GM18511 (cell line): ENCODE results near the gene PCSK9.
"Not testable (repeated sequence)": the region's sequence is repeated elsewhere in the genome, so short reads cannot be mapped to it uniquely, and the experiment has no call there.

Experiments
- ATAC-seq: cut with Tn5 transposase; IDR thresholded peaks from one replicate; pipeline ENCODE4 v1.9.1; 2021; ENCODE audit warnings: mild to moderate bottlenecking, moderate library complexity; ENCODE audit not compliant: unreplicated experiment

The PCSK9 gene

GRCh38 chr1:55073187-55073916 lies 34.0 kb downstream of the PCSK9 start:
- ATAC-seq = peak; percentile 71

- ATAC-seq = no peak
Observed at GRCh38 chr1:55074455-55074854, 35.1 kb downstream of the PCSK9 start.

GRCh38 chr1:55076356-55076755 lies 37.0 kb downstream of the PCSK9 start:
- ATAC-seq = no peak

- no peak for ATAC-seq
Observed at GRCh38 chr1:55078470-55078869, 39.1 kb downstream of the PCSK9 start.

DNA sequence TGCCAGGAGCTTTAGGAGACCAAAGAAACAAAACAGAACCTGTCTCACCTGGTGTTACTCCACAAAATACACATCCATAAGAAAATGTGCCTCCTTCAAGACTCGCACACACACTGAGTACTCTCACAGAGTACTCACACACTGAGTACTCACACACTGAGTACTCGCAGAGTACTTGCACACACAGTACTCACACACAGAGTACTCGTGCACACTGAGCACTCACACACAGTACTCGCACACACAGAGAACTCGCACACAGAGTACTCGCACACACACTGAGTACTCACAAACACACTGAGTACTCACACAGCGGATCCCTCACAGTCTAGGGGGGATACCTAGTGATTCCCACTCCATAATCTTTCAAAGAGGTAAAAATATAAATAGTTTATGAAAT lies 40.3 kb downstream of the PCSK9 start:
- ATAC-seq = no peak

DNA sequence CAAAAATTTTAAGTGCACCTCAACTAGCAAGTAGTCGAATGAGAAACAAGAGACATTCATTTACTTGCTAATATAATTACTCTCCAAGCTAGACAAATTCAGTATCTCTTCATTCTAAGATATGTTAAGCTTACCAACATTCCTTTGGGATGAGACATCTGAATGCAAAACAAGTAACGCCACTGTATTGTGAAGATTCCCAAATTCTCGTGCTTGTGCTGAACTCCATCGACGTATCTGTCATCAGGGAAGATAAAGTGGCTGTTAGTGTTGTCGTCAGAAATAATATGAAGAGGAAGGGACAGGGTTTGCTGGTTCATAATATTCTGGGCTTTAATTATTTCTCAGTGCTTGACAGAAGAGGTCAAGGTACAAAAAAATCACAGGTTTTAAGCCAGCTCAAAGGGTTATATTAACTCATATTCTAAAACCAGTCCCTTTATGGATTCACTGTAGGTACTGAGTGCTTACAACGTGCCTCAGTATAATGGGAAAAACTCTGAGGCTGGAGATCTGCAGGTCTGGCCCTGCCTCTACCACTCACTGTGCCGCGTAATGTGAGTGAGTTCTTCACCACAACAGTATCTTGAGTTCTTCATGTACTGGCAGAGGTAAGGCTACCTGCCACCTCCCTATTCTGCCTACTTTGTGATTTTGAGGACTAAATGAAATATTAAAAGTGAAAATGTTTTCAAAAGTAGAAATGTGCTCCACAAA lies 42.0 kb downstream of the PCSK9 start:
- ATAC-seq = no peak

DNA sequence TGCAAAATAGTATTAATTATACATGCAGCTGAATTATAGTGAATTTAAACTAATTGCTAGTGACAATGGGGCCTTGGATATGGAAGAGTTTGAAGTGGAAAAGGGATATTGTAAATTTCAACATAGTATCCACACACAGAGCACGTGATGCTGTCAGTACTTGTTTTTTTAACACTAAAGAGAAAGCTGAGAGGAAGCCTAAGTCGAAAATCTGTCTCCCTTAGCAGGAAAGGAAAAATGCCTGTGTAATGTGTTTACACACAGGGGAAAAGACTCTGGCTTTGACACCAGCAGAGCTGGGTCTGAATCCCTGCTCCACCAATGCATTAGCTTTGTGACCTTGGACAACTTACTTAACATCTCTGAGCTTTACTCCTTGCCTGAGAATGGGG lies 42.6 kb downstream of the PCSK9 start:
- ATAC-seq = no peak

- ATAC-seq = no peak
Observed at GRCh38 chr1:55084257-55084656, 44.9 kb downstream of the PCSK9 start.

- no peak for ATAC-seq
Observed at GRCh38 chr1:55087439-55087838, 48.1 kb downstream of the PCSK9 start.

DNA sequence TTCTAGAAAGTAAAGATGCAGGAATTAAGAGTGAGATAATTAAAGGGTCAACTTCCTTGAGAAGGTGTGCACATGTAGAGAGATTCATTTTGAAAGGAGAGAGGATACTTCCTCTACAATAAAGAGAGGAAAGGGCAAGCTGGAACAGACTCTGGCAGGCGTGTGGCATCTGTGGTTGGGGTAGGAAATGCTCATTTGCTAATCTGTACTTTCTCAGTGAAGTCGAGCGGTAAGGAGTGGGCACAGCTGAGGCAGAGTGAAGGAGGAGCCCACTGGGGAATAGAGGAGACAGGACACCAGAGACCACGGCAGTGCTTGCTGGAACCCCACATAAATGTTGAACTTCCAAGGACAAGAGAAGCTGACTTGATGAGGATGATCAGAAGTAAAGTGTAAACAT lies 49.1 kb downstream of the PCSK9 start:
- ATAC-seq = no peak

DNA sequence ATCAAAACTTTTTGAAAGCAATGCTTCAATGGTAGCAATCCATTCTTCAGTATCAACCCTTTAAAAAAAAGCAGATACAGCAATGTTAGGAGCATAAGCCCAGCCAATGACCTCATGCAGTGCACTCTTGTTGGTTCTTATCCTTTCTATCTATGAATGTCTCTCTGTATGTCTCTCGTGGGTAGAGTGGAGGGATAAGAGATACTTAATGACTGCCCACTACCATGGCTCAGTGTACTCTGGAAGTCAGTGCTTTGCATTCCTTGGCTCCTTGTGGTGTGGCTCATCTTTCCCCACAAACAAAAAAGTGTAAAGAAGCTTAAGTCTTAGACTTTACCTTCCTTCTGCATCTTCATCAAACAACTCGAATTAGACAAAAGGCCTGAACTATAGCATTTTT lies 50.3 kb downstream of the PCSK9 start:
- no peak for ATAC-seq

DNA sequence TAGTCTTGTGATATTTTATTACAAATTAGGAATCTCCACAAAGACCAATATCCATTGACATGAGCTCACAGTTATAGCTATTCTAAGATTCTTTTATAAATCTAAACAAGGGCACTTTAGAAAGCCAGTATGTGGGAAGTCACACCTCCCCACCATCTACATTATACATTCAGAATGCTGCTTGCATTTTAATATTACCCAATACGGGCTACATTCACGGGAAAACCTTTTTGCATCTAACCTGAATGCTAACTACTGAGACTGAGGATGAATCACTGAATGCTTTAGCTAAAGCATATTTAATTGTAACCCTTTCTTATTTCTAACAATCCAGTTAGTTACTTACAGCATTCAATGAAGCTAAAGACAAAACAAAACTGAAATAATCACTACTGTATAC lies 53.1 kb downstream of the PCSK9 start:
- ATAC-seq = no peak

DNA sequence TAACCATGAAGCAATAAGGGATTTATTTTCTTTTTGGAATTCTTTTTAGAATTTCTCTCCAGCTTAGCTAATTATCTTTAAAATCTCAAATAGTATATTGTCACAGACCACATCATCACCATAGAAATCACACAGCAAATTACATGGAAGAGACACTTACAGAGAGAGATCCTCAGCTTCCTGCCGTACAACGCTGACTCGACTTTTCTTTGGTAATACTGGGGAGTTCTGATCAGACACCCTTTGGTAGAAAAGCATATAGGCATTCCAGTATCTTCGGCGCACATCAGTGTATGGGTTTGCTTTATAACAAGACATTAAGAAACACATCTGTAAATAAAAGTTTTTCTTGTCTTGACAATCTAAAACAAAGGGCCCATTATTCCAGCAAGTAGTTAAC lies 55.7 kb downstream of the PCSK9 start:
- ATAC-seq = no peak

GRCh38 chr1:55103891-55104290 lies 64.5 kb downstream of the PCSK9 start:
- no peak for ATAC-seq

- no peak for ATAC-seq
Observed at GRCh38 chr1:55107101-55107500, 67.8 kb downstream of the PCSK9 start.

GRCh38 chr1:55109005-55109404 lies 69.7 kb downstream of the PCSK9 start:
- ATAC-seq = not testable (repeated sequence)
